GM12878 (cell line): Measurements from ENCODE around the gene HORMAD2. TPM values are rescaled to one million over a fixed set of nuclear protein-coding genes. Genes with fewer than 3 reads are reported as not detected.

Experiments
- ATAC-seq: fragments of 200-7000 bp; cut with Tn5 transposase; 3 replicates; pipeline ENCODE4 v1.9.1; 2020; ENCODE audit warnings: mild to moderate bottlenecking, moderate library complexity
- BruUV-seq: library from RNA; stranded (reverse); fragments of 400-500 nt; replicated peaks from 2 replicates; lab custom pipeline; 2021; lab: Mats Ljungman, UMichigan
- CTCF ChIA-PET: fragments of 300-600 bp; sonication (Branson Sonifier 250); formaldehyde crosslinking; extraction: SDS; loops from one replicate; lab custom pipeline; 2021; ENCODE audit warnings: inconsistent platforms; lab: Yijun Ruan, JAX
- POLR2A ChIA-PET: fragments of 350-600 bp; formaldehyde crosslinking; extraction: SDS; loops from one replicate; lab custom pipeline; 2021; ENCODE audit warnings: inconsistent platforms; lab: Charles Lee
- RAD21 ChIA-PET: fragments of 300-600 bp; sonication (Branson Sonifier 250); formaldehyde crosslinking; loops from one replicate; lab custom pipeline; 2023; ENCODE audit warnings: antibody characterized with exemption; ENCODE audit not compliant: unreplicated experiment; lab: Charles Lee
- SMC1A ChIA-PET: fragments of 300-600 bp; sonication (Branson Sonifier 250); formaldehyde crosslinking; loops from one replicate; lab custom pipeline; 2023; ENCODE audit not compliant: unreplicated experiment, uncharacterized antibody; lab: Charles Lee
- DNase-seq: peaks from one replicate; pipeline ENCODE4 v3.0.0-alpha.2; 2011; ENCODE audit warnings: low read depth, low spot score
- FAIRE-seq: peaks from 3 replicates; lab custom pipeline; 2011; peaks lifted over from hg19 to GRCh38; lab: Jason Lieb, UNC
- H2AFZ ChIP-seq: 2 replicates; pipeline ENCODE4 v1.6.0; 2011; ENCODE audit warnings: low read depth, low read length, control low read depth; ENCODE audit not compliant: control insufficient read depth
- H3K27ac ChIP-seq: 2 replicates; pipeline ENCODE4 v1.5.1; 2011; ENCODE audit warnings: control low read depth; ENCODE audit not compliant: control insufficient read depth, insufficient read depth
- H3K27me3 ChIP-seq, 2 experiments: replicated peaks in 1 of 2; 2 replicates each; pipeline versions ENCODE4 v1.6.0 to v1.6.1; 2011; ENCODE audit warnings: low read length in 1 of 2; ENCODE audit not compliant: control insufficient read depth in 2 of 2, insufficient read depth in 2 of 2
- H3K36me3 ChIP-seq, 2 experiments: 2 replicates each; pipeline ENCODE4 v1.5.1; 2011; ENCODE audit warnings: low read length in 1 of 2; ENCODE audit not compliant: control insufficient read depth in 2 of 2, insufficient read depth in 2 of 2
- H3K4me1 ChIP-seq: 2 replicates; pipeline ENCODE4 v1.6.1; 2011; ENCODE audit warnings: mild to moderate bottlenecking, low read length, moderate library complexity, mixed read lengths; ENCODE audit not compliant: control insufficient read depth, insufficient read depth
- H3K4me2 ChIP-seq: 2 replicates; pipeline ENCODE4 v1.6.0; 2011; ENCODE audit warnings: control low read depth; ENCODE audit not compliant: control insufficient read depth, insufficient read depth
- H3K4me3 ChIP-seq: fragments of 200-600 bp; sonication (generic); 2 replicates; pipeline ENCODE4 v1.5.1; 2016
- H3K79me2 ChIP-seq: 2 replicates; pipeline ENCODE4 v1.6.0; 2011; ENCODE audit warnings: low read length; ENCODE audit not compliant: control insufficient read depth, insufficient read depth
- H3K9ac ChIP-seq: 2 replicates; pipeline ENCODE4 v1.8.0; 2011; ENCODE audit warnings: low read length, control low read depth, mixed read lengths; ENCODE audit not compliant: control insufficient read depth, insufficient read depth
- H3K9me3 ChIP-seq: replicated peaks from 3 replicates; pipeline ENCODE4 v1.5.1; 2011; ENCODE audit warnings: mild to moderate bottlenecking, low read length; ENCODE audit not compliant: control insufficient read depth, insufficient read depth
- H4K20me1 ChIP-seq: 2 replicates; pipeline ENCODE4 v1.6.0; 2011; ENCODE audit not compliant: control insufficient read depth, insufficient read depth
- BCL11A ChIP-seq: IDR thresholded peaks from 2 replicates; pipeline ENCODE4 v1.6.1; 2011; ENCODE audit warnings: low read depth, low read length
- CHD1 ChIP-seq: IDR thresholded peaks from 2 replicates; pipeline ENCODE4 v1.6.1; 2012; ENCODE audit warnings: low read depth, low read length, improper control_type of control experiment
- HCFC1 ChIP-seq: fragments of 150-350 bp; IDR thresholded peaks from 2 replicates; pipeline ENCODE4 v1.6.1; 2014; ENCODE audit warnings: low read length
- LARP7 ChIP-seq: fragments of 450-650 bp; IDR thresholded peaks from 2 replicates; pipeline ENCODE4 v1.6.1; 2017; ENCODE audit warnings: mild to moderate bottlenecking
- MXI1 ChIP-seq: fragments of 150-350 bp; IDR thresholded peaks from 2 replicates; pipeline ENCODE4 v1.6.1; 2011; ENCODE audit warnings: low read depth, mild to moderate bottlenecking, inconsistent platforms, low read length, improper control_type of control experiment
- NBN ChIP-seq: fragments of 450-650 bp; IDR thresholded peaks from 2 replicates; pipeline ENCODE4 v1.6.1; 2016
- NFYB ChIP-seq: IDR thresholded peaks from 2 replicates; pipeline ENCODE4 v1.6.1; 2011; ENCODE audit warnings: low read depth, mild to moderate bottlenecking, low read length, improper control_type of control experiment, moderate library complexity; ENCODE audit not compliant: insufficient read depth
- POU2F2 ChIP-seq: IDR thresholded peaks from 3 replicates; pipeline ENCODE4 v1.6.1; 2011; ENCODE audit warnings: low read depth, mild to moderate bottlenecking, low read length, borderline replicate concordance
- RCOR1 ChIP-seq: conservative IDR thresholded peaks from 2 replicates; pipeline ENCODE4 v1.6.1; 2012; ENCODE audit warnings: low read depth, low read length, improper control_type of control experiment
- ZSCAN29 ChIP-seq: fragments of 450-650 bp; IDR thresholded peaks from 2 replicates; pipeline ENCODE4 v1.6.1; 2017; ENCODE audit warnings: mild to moderate bottlenecking, moderate library complexity
- WGBS: methylation state at CpG from one replicate; pipeline ENCODE4 v1.1.6; 2016; ENCODE audit warnings: low lambda C conversion rate; ENCODE audit not compliant: insufficient replicate concordance, insufficient coverage; ENCODE audit errors: missing lambda C conversion rate; 5-methylcytosine and 5-hydroxymethylcytosine counted together
- in situ Hi-C: fragments of 300-500 bp; cut with MboI; formaldehyde crosslinking; loops from 9 replicates; pipeline ENCODE4 v1.14.3; 2018; ENCODE audit warnings: mixed read lengths
- intact Hi-C: fragments of 100-400 bp; cut with micrococcal nuclease; formaldehyde crosslinking; loops from one replicate; pipeline ENCODE4 v1.14.2; 2022; ENCODE audit not compliant: unreplicated experiment
- polyA plus RNA-seq, 11 experiments: library from polyadenylated mRNA; depleted of rRNA in 4 of 11; unstranded in 6 of 11; stranded (reverse) in 5 of 11; fragments of >200 nt; fragmentation: Nextera tagmentation in 4 of 11; fragmentation: Illumina TruSeq in 1 of 11; extraction: Ambion mirVana in 4 of 11; extraction: Trizol in 1 of 11; gene quantifications; 1 replicate in 1 of 11; 2 replicates in 10 of 11; pipeline versions ENCODE4 v1.2.1 to v1.2.3, GENCODE V29; 2011 to 2016; ENCODE audit warnings: inconsistent platforms in 2 of 11, missing spikeins in 2 of 11, low read depth in 1 of 11
- total RNA-seq, 4 experiments: library from RNA; depleted of rRNA in 3 of 4; stranded (reverse); fragments of >200 nt in 3 of 4; fragmentation: Illumina TruSeq in 1 of 4; extraction: Trizol in 1 of 4; gene quantifications; 2 replicates each; pipeline versions ENCODE4 v1.2.1 to v1.2.3, GENCODE V29; 2013 to 2021

Gene HORMAD2
- total and polyA plus RNA-seq, 10 of the 15 experiments (the other 5 are each of a cell fraction or from before 2014, with no cell fraction given), result 0.07 to 0.13 TPM; not detected in 8

GRCh38 chr22:30158277-30158676 lies 78.0 kb downstream of the HORMAD2 start:
- no peaks in the 10 kb centered on the region for H3K4me1 ChIP-seq
- H3K9me3 ChIP-seq, result no peaks in the 10 kb centered on the region
- H3K79me2 ChIP-seq, result no peaks in the 10 kb centered on the region
- no peak overlapping the region for H3K4me2 ChIP-seq
- POLR2A ChIA-PET, result interaction anchor here (0.7 kb wide), 1 partner anchor 328 kb away, joined by 3 read pairs; no protein-coding TSS in a partner anchor
- TF ChIP-seq CHD1, result no peak
- no peak for TF ChIP-seq RCOR1
- no peak for TF ChIP-seq POU2F2
- TF ChIP-seq NBN, result no peak
- no peak for TF ChIP-seq ZSCAN29
- TF ChIP-seq MXI1, result no peak
- no peak for TF ChIP-seq NFYB
- TF ChIP-seq HCFC1, result no peak
- no peak for TF ChIP-seq LARP7
- no peak for TF ChIP-seq BCL11A
- CTCF ChIA-PET, result interaction anchor here (0.6 to 1.5 kb wide), 2 partner anchors 51 to 286 kb away, joined by 3 read pairs; no protein-coding TSS in a partner anchor
- no peaks in the 10 kb centered on the region; a peak in 1 of 4 replicates for H3K27me3 ChIP-seq
- H2AFZ ChIP-seq, result no peak overlapping the region
- no peak overlapping the region for H3K9ac ChIP-seq
- no TSS peak for BruUV-seq
- RAD21 ChIA-PET, result interaction anchor here (0.9 to 1.6 kb wide), 2 partner anchors 37 to 50 kb away, joined by 3 to 4 read pairs; no protein-coding TSS in a partner anchor
- H4K20me1 ChIP-seq, result no peaks in the 10 kb centered on the region
- no peak for DNase-seq
- FAIRE-seq, result no peak
- H3K4me3 ChIP-seq, result no peak overlapping the region
- H3K36me3 ChIP-seq, result no peaks in the 10 kb centered on the region
- intact Hi-C loops (no loop called here), in situ Hi-C loops (no loop called here)
- SMC1A ChIA-PET, result no interaction called here
- WGBS, result 0% methylated on average over 1 of the region's 1 CpG
- no peak overlapping the region for H3K27ac ChIP-seq
- no peak for ATAC-seq
